HEK293 (cell line): ENCODE data around the gene ULBP2.

Experiments used
- ATF2 ChIP-seq: fragments of 450-650 bp; formaldehyde crosslinking; IDR thresholded peaks from 2 replicates; pipeline ENCODE4 v1.5.1; 2016; ENCODE audit warnings: missing biosample characterization, missing genetic modification characterization, low read depth
- BCL11B ChIP-seq: fragments of 450-650 bp; formaldehyde crosslinking; IDR thresholded peaks from 2 replicates; pipeline ENCODE4 v1.5.1; 2016; ENCODE audit warnings: low read depth, missing biosample characterization, missing genetic modification characterization
- BCL6B ChIP-seq: fragments of 450-650 bp; formaldehyde crosslinking; IDR thresholded peaks from 2 replicates; pipeline ENCODE4 v1.5.1; 2017; ENCODE audit warnings: missing biosample characterization, missing genetic modification characterization
- ELK4 ChIP-seq: IDR thresholded peaks from 2 replicates; pipeline ENCODE4 v1.6.1; 2011; ENCODE audit warnings: mild to moderate bottlenecking, low read depth, low read length, borderline replicate concordance
- KLF7 ChIP-seq: fragments of 450-650 bp; formaldehyde crosslinking; IDR thresholded peaks from 2 replicates; pipeline ENCODE4 v1.5.1; 2016; ENCODE audit warnings: missing biosample characterization, missing genetic modification characterization, borderline replicate concordance
- OVOL3 ChIP-seq: fragments of 450-650 bp; formaldehyde crosslinking; IDR thresholded peaks from 2 replicates; pipeline ENCODE4 v1.5.1; 2016; ENCODE audit warnings: missing biosample characterization, missing genetic modification characterization
- PRDM1 ChIP-seq: fragments of 450-650 bp; formaldehyde crosslinking; IDR thresholded peaks from 2 replicates; pipeline ENCODE4; 2016; ENCODE audit warnings: missing biosample characterization, missing genetic modification characterization
- PRDM10 ChIP-seq: fragments of 450-650 bp; formaldehyde crosslinking; IDR thresholded peaks from 2 replicates; pipeline ENCODE4 v1.5.1; 2016; ENCODE audit warnings: missing biosample characterization, missing genetic modification characterization
- REPIN1 ChIP-seq: fragments of 450-650 bp; formaldehyde crosslinking; IDR thresholded peaks from 2 replicates; pipeline ENCODE4 v1.5.1; 2017; ENCODE audit warnings: missing biosample characterization, missing genetic modification characterization, low read depth
- SALL2 ChIP-seq: fragments of 450-650 bp; formaldehyde crosslinking; IDR thresholded peaks from 2 replicates; pipeline ENCODE4 v1.5.0; 2017; ENCODE audit warnings: missing biosample characterization, mild to moderate bottlenecking, missing genetic modification characterization, borderline replicate concordance
- SCRT1 ChIP-seq: fragments of 450-650 bp; formaldehyde crosslinking; IDR thresholded peaks from 2 replicates; pipeline ENCODE4 v1.5.1; 2016; ENCODE audit warnings: missing biosample characterization, missing genetic modification characterization, borderline replicate concordance
- ZBTB11 ChIP-seq: fragments of 450-650 bp; formaldehyde crosslinking; conservative IDR thresholded peaks from 2 replicates; pipeline ENCODE4 v1.5.1; 2016; ENCODE audit warnings: low read depth, missing biosample characterization, missing genetic modification characterization
- ZBTB48 ChIP-seq: fragments of 450-650 bp; formaldehyde crosslinking; IDR thresholded peaks from 2 replicates; pipeline ENCODE4 v1.5.1; 2016; ENCODE audit warnings: missing biosample characterization, missing genetic modification characterization
- ZIC2 ChIP-seq: fragments of 450-650 bp; formaldehyde crosslinking; IDR thresholded peaks from 2 replicates; pipeline ENCODE4 v1.5.1; 2016; ENCODE audit warnings: missing biosample characterization, missing genetic modification characterization
- ZNF133 ChIP-seq: fragments of 450-650 bp; formaldehyde crosslinking; IDR thresholded peaks from 2 replicates; pipeline ENCODE4 v1.5.1; 2016; ENCODE audit warnings: missing biosample characterization, missing genetic modification characterization
- ZNF157 ChIP-seq: fragments of 450-650 bp; formaldehyde crosslinking; IDR thresholded peaks from 2 replicates; pipeline ENCODE4 v1.5.1; 2016; ENCODE audit warnings: missing biosample characterization, missing genetic modification characterization
- ZNF174 ChIP-seq: fragments of 450-650 bp; formaldehyde crosslinking; IDR thresholded peaks from 2 replicates; pipeline ENCODE4 v1.5.0; 2017; ENCODE audit warnings: missing biosample characterization, mild to moderate bottlenecking, missing genetic modification characterization
- ZNF23 ChIP-seq: fragments of 450-650 bp; formaldehyde crosslinking; IDR thresholded peaks from 2 replicates; pipeline ENCODE4 v1.5.1; 2016; ENCODE audit warnings: missing biosample characterization, missing genetic modification characterization, borderline replicate concordance
- ZNF292 ChIP-seq: fragments of 450-650 bp; formaldehyde crosslinking; IDR thresholded peaks from 2 replicates; pipeline ENCODE4 v1.5.1; 2016; ENCODE audit warnings: low read depth, missing biosample characterization, missing genetic modification characterization, borderline replicate concordance
- ZNF433 ChIP-seq: fragments of 450-650 bp; formaldehyde crosslinking; IDR thresholded peaks from 2 replicates; pipeline ENCODE4 v1.5.1; 2016; ENCODE audit warnings: missing biosample characterization, missing genetic modification characterization, low read depth
- ZNF510 ChIP-seq: fragments of 450-650 bp; formaldehyde crosslinking; IDR thresholded peaks from 2 replicates; pipeline ENCODE4 v1.5.1; 2018; ENCODE audit warnings: mild to moderate bottlenecking, missing genetic modification characterization, missing biosample characterization; ENCODE audit not compliant: insufficient replicate concordance
- ZNF555 ChIP-seq: fragments of 450-650 bp; formaldehyde crosslinking; conservative IDR thresholded peaks from 2 replicates; pipeline ENCODE4 v1.5.1; 2017; ENCODE audit warnings: missing biosample characterization, mild to moderate bottlenecking, missing genetic modification characterization, inconsistent platforms
- ZNF600 ChIP-seq: fragments of 450-650 bp; formaldehyde crosslinking; IDR thresholded peaks from 2 replicates; pipeline ENCODE4 v1.5.1; 2016; ENCODE audit warnings: missing biosample characterization, missing genetic modification characterization
- ZNF623 ChIP-seq: fragments of 450-650 bp; formaldehyde crosslinking; IDR thresholded peaks from 2 replicates; pipeline ENCODE4 v1.5.1; 2016; ENCODE audit warnings: missing biosample characterization, missing genetic modification characterization
- ZNF639 ChIP-seq: fragments of 450-650 bp; formaldehyde crosslinking; IDR thresholded peaks from 2 replicates; pipeline ENCODE4 v1.5.1; 2016; ENCODE audit warnings: missing biosample characterization, missing genetic modification characterization
- ZSCAN23 ChIP-seq: fragments of 450-650 bp; formaldehyde crosslinking; IDR thresholded peaks from 2 replicates; pipeline ENCODE4 v1.5.1; 2016; ENCODE audit warnings: missing biosample characterization, missing genetic modification characterization

The ULBP2 gene

GRCh38 chr6:149963462-149964307 is 21.9 kb downstream of the ULBP2 start, which contains the start of gene ULBP1 (continued):
- TF ChIP-seq ZNF555 (tag by site-specific recombination) = no peak
- TF ChIP-seq ZNF157 (tag by site-specific recombination) = 0 out of 2 replicates have a peak, but pooled peaks have one; percentile 15
- TF ChIP-seq ZNF133 (tag by site-specific recombination) = 0 out of 2 replicates have a peak, but pooled peaks have one; percentile 11
- no peak for TF ChIP-seq SALL2 (tag by site-specific recombination)
- TF ChIP-seq BCL11B (tag by site-specific recombination) = no peak
- TF ChIP-seq PRDM1 = no peak
- TF ChIP-seq ZNF510 (tag by site-specific recombination) = no peak
- TF ChIP-seq REPIN1 = 0 out of 2 replicates have a peak, but pooled peaks have one; percentile 11
- no peak for TF ChIP-seq ZNF623 (tag by site-specific recombination)
- no peak for TF ChIP-seq ZNF174
- no peak for TF ChIP-seq ZNF292
- no peak for TF ChIP-seq SCRT1 (tag by site-specific recombination)
- TF ChIP-seq ZNF23 (tag by site-specific recombination) = no peak
- TF ChIP-seq KLF7 = peak; percentile 97
- 0 out of 2 replicates have a peak, but pooled peaks have one; percentile 64 for TF ChIP-seq ZNF639 (tag by site-specific recombination)
- no peak for TF ChIP-seq ELK4
- peak; percentile 53; the same call in 1 of the 2 replicates for TF ChIP-seq ZIC2
- TF ChIP-seq ZNF433 (tag by site-specific recombination) = no peak
- no peak for TF ChIP-seq OVOL3
- peak; percentile 85 for TF ChIP-seq ATF2 (tag by site-specific recombination)
- TF ChIP-seq ZBTB48 (tag by site-specific recombination) = peak; percentile 53; the same call in 1 of the 2 replicates
- no peak for TF ChIP-seq BCL6B (tag by site-specific recombination)
- no peak for TF ChIP-seq ZSCAN23 (tag by site-specific recombination)
- TF ChIP-seq PRDM10 (tag by site-specific recombination) = peak; percentile 85
- peak; percentile 18; the same call in 1 of the 2 replicates for TF ChIP-seq ZBTB11
- TF ChIP-seq ZNF600 (tag by site-specific recombination) = peak; percentile 80
